Measurements from ENCODE around the gene SYTL2. TPM values are rescaled to one million over a fixed set of nuclear protein-coding genes. Genes with fewer than 3 reads are reported as not detected.

SYTL2 gene
- 2.6 and 13.3 TPM in 2 replicates for total RNA-seq

GRCh38 chr11:85810871-85811611, at the start of gene SYTL2:
Gene SYTL2, minus strand, starts transcription at chr11:85811141. Its CDS starts 53,416 bp downstream, at chr11:85757725.

GRCh38 chr11:85855341-85855656, 44.4 kb upstream of the SYTL2 start, which contains the start of gene CCDC83:
Gene CCDC83, plus strand, starts transcription at chr11:85855383. Its CDS starts 9,741 bp downstream, at chr11:85865124.

GRCh38 chr11:85685820-85686459, 125.0 kb downstream of the SYTL2 start, which contains the start of gene CCDC89:
Gene CCDC89, minus strand, starts transcription at chr11:85686195. Its CDS starts 65 bp downstream, at chr11:85686130.

GRCh38 chr11:85664615-85665481, 146.1 kb downstream of the SYTL2 start, which contains the start of gene CREBZF:
Gene CREBZF, minus strand, starts transcription at chr11:85665129. Its CDS starts 254 bp downstream, at chr11:85664875.

GRCh38 chr11:85647604-85648299, 163.2 kb downstream of the SYTL2 start, which contains the start of gene TMEM126A:
Gene TMEM126A, plus strand, starts transcription at chr11:85647967. Its CDS starts 2,289 bp downstream, at chr11:85650256.

Other genes with a start within 250 kb of the SYTL2 start
- 0.16 and 0.51 TPM in 2 replicates for gene DLG2, start 183.8 kb downstream of the SYTL2 start, total RNA-seq
- gene TMEM126B, start 182.5 kb downstream of the SYTL2 start, total RNA-seq = 34.0 and 57.2 TPM in 2 replicates
- 13.3 and 26.9 TPM in 2 replicates for gene TMEM126A, start 163.2 kb downstream of the SYTL2 start, total RNA-seq
- 16.0 and 24.2 TPM in 2 replicates for gene CREBZF, start 146.0 kb downstream of the SYTL2 start, total RNA-seq
- 0.25 and 1.3 TPM in 2 replicates for gene CCDC89, start 124.9 kb downstream of the SYTL2 start, total RNA-seq
- gene CCDC83, start 44.2 kb upstream of the SYTL2 start, total RNA-seq = not detected in 2 replicates

Data from mesangial cell (primary cell).